ENCODE measurements around the gene EHF.
"Not testable (repeated sequence)": the region's sequence is repeated elsewhere in the genome, so short reads cannot be mapped to it uniquely, and the experiment has no call there.

DNA sequence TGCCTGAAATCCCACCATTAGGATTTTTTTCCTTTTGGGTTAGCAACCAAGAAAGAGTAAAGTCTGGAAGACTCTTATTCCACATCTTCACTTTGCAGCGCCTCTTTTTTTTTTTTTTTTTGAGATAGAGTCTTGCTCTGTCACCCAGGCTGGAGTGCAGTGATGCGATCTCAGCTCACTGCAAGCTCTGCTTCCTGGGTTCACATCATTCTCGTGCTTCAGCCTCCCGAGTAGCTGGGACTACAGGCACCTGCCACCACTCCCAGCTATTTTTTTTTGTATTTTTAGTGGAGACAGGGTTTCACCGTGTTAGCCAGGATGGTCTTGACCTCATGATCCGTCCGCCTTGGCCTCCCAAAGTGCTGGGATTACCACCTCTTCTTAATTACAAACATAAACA lies 31.7 kb upstream of the EHF start:
- not testable (repeated sequence) for TF ChIP-seq EGR2 (tag by site-specific recombination; IDR thresholded peaks at IDR 0.05; ENCODE audit: low read depth); KLF16 (tag by site-specific recombination; IDR thresholded peaks at IDR 0.05); ZNF843 (tag by site-specific recombination; IDR thresholded peaks at IDR 0.05); ZNF785 (tag by site-specific recombination; IDR thresholded peaks at IDR 0.05); BCL11B (tag by site-specific recombination; IDR thresholded peaks at IDR 0.05; ENCODE audit: low read depth); ZNF48 (tag by site-specific recombination; IDR thresholded peaks at IDR 0.05); ZNF621 (tag by site-specific recombination; IDR thresholded peaks at IDR 0.05); ZNF146 (tag by site-specific recombination; IDR thresholded peaks at IDR 0.05); ZNF707 (tag by site-specific recombination; IDR thresholded peaks at IDR 0.05); ZNF701 (tag by site-specific recombination; IDR thresholded peaks at IDR 0.05); ZNF121 (tag by site-specific recombination; IDR thresholded peaks at IDR 0.05); REPIN1 (tag by site-specific recombination; IDR thresholded peaks at IDR 0.05; ENCODE audit: low read depth)
- TF ChIP-seq, protein P1, sequence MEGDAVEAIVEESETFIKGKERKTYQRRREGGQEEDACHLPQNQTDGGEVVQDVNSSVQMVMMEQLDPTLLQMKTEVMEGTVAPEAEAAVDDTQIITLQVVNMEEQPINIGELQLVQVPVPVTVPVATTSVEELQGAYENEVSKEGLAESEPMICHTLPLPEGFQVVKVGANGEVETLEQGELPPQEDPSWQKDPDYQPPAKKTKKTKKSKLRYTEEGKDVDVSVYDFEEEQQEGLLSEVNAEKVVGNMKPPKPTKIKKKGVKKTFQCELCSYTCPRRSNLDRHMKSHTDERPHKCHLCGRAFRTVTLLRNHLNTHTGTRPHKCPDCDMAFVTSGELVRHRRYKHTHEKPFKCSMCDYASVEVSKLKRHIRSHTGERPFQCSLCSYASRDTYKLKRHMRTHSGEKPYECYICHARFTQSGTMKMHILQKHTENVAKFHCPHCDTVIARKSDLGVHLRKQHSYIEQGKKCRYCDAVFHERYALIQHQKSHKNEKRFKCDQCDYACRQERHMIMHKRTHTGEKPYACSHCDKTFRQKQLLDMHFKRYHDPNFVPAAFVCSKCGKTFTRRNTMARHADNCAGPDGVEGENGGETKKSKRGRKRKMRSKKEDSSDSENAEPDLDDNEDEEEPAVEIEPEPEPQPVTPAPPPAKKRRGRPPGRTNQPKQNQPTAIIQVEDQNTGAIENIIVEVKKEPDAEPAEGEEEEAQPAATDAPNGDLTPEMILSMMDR (tag by site-specific recombination; IDR thresholded peaks at IDR 0.05) = not testable (repeated sequence)
